ENCODE data around the gene USO1. TPM values are rescaled to one million over a fixed set of nuclear protein-coding genes. Genes with fewer than 3 reads are reported as not detected.
"Not testable (repeated sequence)": the region's sequence is repeated elsewhere in the genome, so short reads cannot be mapped to it uniquely, and the experiment has no call there.

USO1 gene
- total RNA-seq, 2 experiments from 2014 or later: 43.4 to 45.9 TPM

GRCh38 chr4:75834095-75834771 lies 109.9 kb downstream of the USO1 start:
- H3K36me3 Mint-ChIP-seq (ENCODE audit: low read depth): no peaks in the 10 kb centered on the region
- H3K27ac Mint-ChIP-seq: no peak overlapping the region
- no peak for DNase-seq
- ChIA-PET POLR2A (no interaction called here), CTCF (interaction anchor here (0.6 to 1.6 kb wide), 3 partner anchors 13 to 263 kb away, joined by 3 to 6 read pairs (median 4); no protein-coding TSS in a partner anchor)
- peaks cover 2% of the 10 kb centered on the region for H3K4me1 Mint-ChIP-seq
- no peak overlapping the region for H3K4me3 Mint-ChIP-seq
- no peaks in the 10 kb centered on the region for H3K9me3 Mint-ChIP-seq
- peaks cover 5% of the 10 kb centered on the region for H3K27me3 Mint-ChIP-seq

GRCh38 chr4:75834772-75835154 lies 110.4 kb downstream of the USO1 start:
- ChIA-PET POLR2A (no interaction called here), CTCF (interaction anchor here (0.9 to 1.6 kb wide), 2 partner anchors 13 to 264 kb away, joined by 4 to 6 read pairs; no protein-coding TSS in a partner anchor)
- H3K4me3 Mint-ChIP-seq: no peak overlapping the region
- no peaks in the 10 kb centered on the region for H3K9me3 Mint-ChIP-seq
- DNase-seq: no peak
- H3K27ac Mint-ChIP-seq: no peak overlapping the region
- peaks cover 2% of the 10 kb centered on the region for H3K4me1 Mint-ChIP-seq
- peaks cover 5% of the 10 kb centered on the region for H3K27me3 Mint-ChIP-seq
- no peaks in the 10 kb centered on the region for H3K36me3 Mint-ChIP-seq (ENCODE audit: low read depth)

GRCh38 chr4:75841641-75842520 lies 117.5 kb downstream of the USO1 start:
- H3K4me1 Mint-ChIP-seq: peaks cover 3% of the 10 kb centered on the region

GRCh38 chr4:75843596-75843995 lies 119.2 kb downstream of the USO1 start:
- Mint-ChIP-seq H3K27ac (no peak overlapping the region), H3K27me3 (no peaks in the 10 kb centered on the region), H3K4me3 (no peak overlapping the region), H3K36me3 (ENCODE audit: low read depth) (no peaks in the 10 kb centered on the region), H3K4me1 (peaks cover 6% of the 10 kb centered on the region), H3K9me3 (no peaks in the 10 kb centered on the region)
- POLR2A ChIA-PET: no interaction called here
- no peak for DNase-seq
- CTCF ChIA-PET: interaction anchor here (0.5 to 1.1 kb wide), 2 partner anchors 129 to 269 kb away, joined by 3 read pairs; no protein-coding TSS in a partner anchor

More at GRCh38 chr4:75841641-75842520, 117.5 kb downstream of the USO1 start:
- Mint-ChIP-seq H3K27me3 (no peaks in the 10 kb centered on the region), H3K36me3 (ENCODE audit: low read depth) (no peaks in the 10 kb centered on the region), H3K9me3 (no peaks in the 10 kb centered on the region), H3K4me3 (no peak overlapping the region), H3K27ac (no peak overlapping the region)
- POLR2A ChIA-PET: no interaction called here
- no peak for DNase-seq
- CTCF ChIA-PET: no interaction called here

GRCh38 chr4:75844151-75844662 lies 119.8 kb downstream of the USO1 start:
- H3K4me3 Mint-ChIP-seq: no peak overlapping the region
- no peaks in the 10 kb centered on the region for H3K9me3 Mint-ChIP-seq
- no peaks in the 10 kb centered on the region for H3K27me3 Mint-ChIP-seq
- DNase-seq: no peak
- no peak overlapping the region for H3K27ac Mint-ChIP-seq
- ChIA-PET CTCF (interaction anchor here (0.5 to 1.1 kb wide), 2 partner anchors 128 to 269 kb away, joined by 3 read pairs; no protein-coding TSS in a partner anchor), POLR2A (no interaction called here)
- peaks cover 12% of the 10 kb centered on the region for H3K4me1 Mint-ChIP-seq
- no peaks in the 10 kb centered on the region for H3K36me3 Mint-ChIP-seq (ENCODE audit: low read depth)

GRCh38 chr4:75845992-75846391 lies 121.6 kb downstream of the USO1 start:
- Mint-ChIP-seq H3K27ac (no peak overlapping the region), H3K4me3 (no peak overlapping the region), H3K27me3 (no peaks in the 10 kb centered on the region), H3K4me1 (peaks cover 17% of the 10 kb centered on the region), H3K9me3 (no peaks in the 10 kb centered on the region), H3K36me3 (ENCODE audit: low read depth) (no peaks in the 10 kb centered on the region)
- ChIA-PET POLR2A (interaction anchor here (1.0 kb wide), 1 partner anchor 121 kb away, joined by 3 read pairs; the partner anchor contains the start of gene USO1), CTCF (interaction anchor here (1.1 kb wide), 1 partner anchor 332 kb away, joined by 3 read pairs; the partner anchor contains the start of genes RCHY1 and THAP6)
- DNase-seq: no peak

GRCh38 chr4:75848171-75848760 lies 123.9 kb downstream of the USO1 start:
- H3K9me3 Mint-ChIP-seq; H3K4me3 Mint-ChIP-seq; H3K27ac Mint-ChIP-seq; H3K36me3 Mint-ChIP-seq (ENCODE audit: low read depth); H3K27me3 Mint-ChIP-seq: not testable (repeated sequence)
- CTCF ChIA-PET: interaction anchor here (0.5 to 2.2 kb wide), 35 partner anchors 9 to 981 kb away, joined by 3 to 21 read pairs (median 4); partner anchors contain the start of genes ODAPH and USO1
- POLR2A ChIA-PET: interaction anchor here (0.6 to 0.8 kb wide), 2 partner anchors 92 to 194 kb away, joined by 3 read pairs; no protein-coding TSS in a partner anchor
- H3K4me1 Mint-ChIP-seq: peaks cover 17% of the 10 kb centered on the region
- peak; percentile 28 for DNase-seq

- H3K36me3 Mint-ChIP-seq (ENCODE audit: low read depth): no peaks in the 10 kb centered on the region
- no peak for DNase-seq
- H3K27ac Mint-ChIP-seq: no peak overlapping the region
- CTCF ChIA-PET: interaction anchor here (0.9 to 2.2 kb wide), 8 partner anchors 12 to 974 kb away, joined by 3 to 17 read pairs (median 6); partner anchors contain the start of gene USO1
- H3K4me3 Mint-ChIP-seq: no peak overlapping the region
- H3K4me1 Mint-ChIP-seq: peaks cover 17% of the 10 kb centered on the region
- peaks cover 8% of the 10 kb centered on the region for H3K27me3 Mint-ChIP-seq
- no peaks in the 10 kb centered on the region for H3K9me3 Mint-ChIP-seq
- POLR2A ChIA-PET: no interaction called here
Measured at GRCh38 chr4:75848891-75849290, 124.5 kb downstream of the USO1 start.

GRCh38 chr4:75849461-75849860 lies 125.1 kb downstream of the USO1 start:
- H3K36me3 Mint-ChIP-seq (ENCODE audit: low read depth): no peaks in the 10 kb centered on the region
- no peak overlapping the region for H3K27ac Mint-ChIP-seq
- no peaks in the 10 kb centered on the region for H3K9me3 Mint-ChIP-seq
- ChIA-PET CTCF (interaction anchor here (0.9 kb wide), 1 partner anchor 125 kb away, joined by 3 read pairs; the partner anchor contains the start of gene USO1), POLR2A (no interaction called here)
- H3K27me3 Mint-ChIP-seq: peaks cover 9% of the 10 kb centered on the region
- peaks cover 14% of the 10 kb centered on the region for H3K4me1 Mint-ChIP-seq
- no peak for DNase-seq
- H3K4me3 Mint-ChIP-seq: no peak overlapping the region

GRCh38 chr4:75858721-75859120 lies 134.3 kb downstream of the USO1 start:
- Mint-ChIP-seq H3K9me3 (no peaks in the 10 kb centered on the region), H3K27me3 (peaks cover 8% of the 10 kb centered on the region), H3K36me3 (ENCODE audit: low read depth) (no peaks in the 10 kb centered on the region), H3K4me3 (no peak overlapping the region), H3K4me1 (no peaks in the 10 kb centered on the region), H3K27ac (no peak overlapping the region)
- ChIA-PET CTCF (no interaction called here), POLR2A (no interaction called here)
- no peak for DNase-seq

- Mint-ChIP-seq H3K36me3 (ENCODE audit: low read depth) (no peaks in the 10 kb centered on the region), H3K27ac (no peak overlapping the region), H3K9me3 (no peaks in the 10 kb centered on the region), H3K27me3 (peaks cover 6% of the 10 kb centered on the region), H3K4me3 (no peak overlapping the region), H3K4me1 (no peaks in the 10 kb centered on the region)
- CTCF ChIA-PET: interaction anchor here (0.9 kb wide), 1 partner anchor 12 kb away, joined by 3 read pairs; no protein-coding TSS in a partner anchor
- no peak for DNase-seq
- POLR2A ChIA-PET: no interaction called here
Measured at GRCh38 chr4:75860606-75861005, 136.2 kb downstream of the USO1 start.
